GM10266 (cell line): ENCODE results near the gene GAS2.

Source experiments
- DNase-seq: peaks from one replicate; pipeline ENCODE4 v3.0.0; 2012; ENCODE audit errors: extremely low spot score
- CTCF ChIP-seq: IDR thresholded peaks from 2 replicates; pipeline ENCODE4 v1.5.1; 2012; ENCODE audit warnings: mild to moderate bottlenecking, low read depth; ENCODE audit not compliant: control insufficient read depth, insufficient read depth; ENCODE audit errors: missing control alignments

GAS2 gene

GRCh38 chr11:22798901-22799300, 132.5 kb downstream of the GAS2 start:
- DNase-seq: no peak
- no peak for TF ChIP-seq CTCF

GRCh38 chr11:22800482-22800881, 134.1 kb downstream of the GAS2 start:
- TF ChIP-seq CTCF: no peak
- DNase-seq: no peak

GRCh38 chr11:22802861-22803260, 136.4 kb downstream of the GAS2 start:
- no peak for TF ChIP-seq CTCF

GRCh38 chr11:22807391-22807790, 141.0 kb downstream of the GAS2 start:
- TF ChIP-seq CTCF: no peak
- DNase-seq: no peak

More at GRCh38 chr11:22802861-22803260, 136.4 kb downstream of the GAS2 start:
- DNase-seq: no peak

GRCh38 chr11:22807855-22808570, 141.6 kb downstream of the GAS2 start:
- TF ChIP-seq CTCF: no peak
- DNase-seq: peak; percentile 13

- no peak for DNase-seq
- no peak for TF ChIP-seq CTCF
Observed at GRCh38 chr11:22808571-22809197, 142.3 kb downstream of the GAS2 start.

- TF ChIP-seq CTCF: no peak
Observed at GRCh38 chr11:22809893-22810292, 143.5 kb downstream of the GAS2 start.

More at GRCh38 chr11:22809893-22810292, 143.5 kb downstream of the GAS2 start:
- no peak for DNase-seq
